ENCODE measurements around the gene UGT1A5.
A peak's percentile ranks its signal among the peaks of the same experiment; 100 is the strongest.
"Not testable (repeated sequence)": the region's sequence is repeated elsewhere in the genome, so short reads cannot be mapped to it uniquely, and the experiment has no call there.

Gene UGT1A5

DNA sequence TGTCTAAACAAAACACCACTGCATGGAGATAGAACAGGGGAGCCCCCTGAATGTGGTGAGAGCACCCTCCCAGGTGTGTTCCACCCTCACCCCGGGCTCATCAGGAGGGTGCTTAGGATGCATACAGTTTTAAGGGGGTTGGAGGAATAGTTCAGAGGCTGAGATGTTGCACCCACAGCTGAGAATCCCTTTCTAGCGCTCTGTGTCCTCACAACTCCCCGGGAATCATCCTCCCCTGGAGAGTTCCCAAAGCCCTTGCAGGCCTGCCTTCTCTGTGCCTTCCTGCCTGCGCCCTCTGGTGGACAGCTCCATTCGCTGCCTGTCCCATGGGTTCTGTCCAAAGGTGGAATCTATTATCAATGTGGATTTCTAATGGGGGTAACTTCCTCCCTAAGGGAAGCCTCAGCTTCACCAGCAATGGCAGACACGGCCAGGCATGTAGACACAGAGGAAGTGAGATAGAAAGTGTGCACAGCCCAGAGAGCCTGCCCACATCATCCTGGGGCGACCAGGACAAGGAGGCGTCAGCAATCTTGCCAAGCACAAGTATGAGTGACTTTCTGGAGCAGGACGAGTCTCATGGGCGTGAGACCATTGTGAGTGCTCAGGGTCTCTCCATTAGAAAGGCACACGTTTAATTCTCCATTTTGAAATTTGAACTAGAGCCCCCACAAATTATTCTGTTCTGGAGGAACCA, 1.2 kb upstream of the UGT1A5 start:
- peak; percentile 91 for ATAC-seq (ENCODE audit: low read depth)
- Histone ChIP-seq H3K36me3 (ENCODE audit: low read depth) (no peaks in the 10 kb centered on the region), H3K27me3 (ENCODE audit: insufficient read depth, poor library complexity, severe bottlenecking) (no peaks in the 10 kb centered on the region), H3K27ac (ENCODE audit: poor library complexity, severe bottlenecking) (no peak overlapping the region), H3K4me3 (ENCODE audit: severe bottlenecking) (no peak overlapping the region), H3K4me1 (ENCODE audit: insufficient read depth, poor library complexity, severe bottlenecking) (peaks cover 13% of the 10 kb centered on the region), H3K9me3 (ENCODE audit: severe bottlenecking) (no peaks in the 10 kb centered on the region)
- TF ChIP-seq, protein P1, sequence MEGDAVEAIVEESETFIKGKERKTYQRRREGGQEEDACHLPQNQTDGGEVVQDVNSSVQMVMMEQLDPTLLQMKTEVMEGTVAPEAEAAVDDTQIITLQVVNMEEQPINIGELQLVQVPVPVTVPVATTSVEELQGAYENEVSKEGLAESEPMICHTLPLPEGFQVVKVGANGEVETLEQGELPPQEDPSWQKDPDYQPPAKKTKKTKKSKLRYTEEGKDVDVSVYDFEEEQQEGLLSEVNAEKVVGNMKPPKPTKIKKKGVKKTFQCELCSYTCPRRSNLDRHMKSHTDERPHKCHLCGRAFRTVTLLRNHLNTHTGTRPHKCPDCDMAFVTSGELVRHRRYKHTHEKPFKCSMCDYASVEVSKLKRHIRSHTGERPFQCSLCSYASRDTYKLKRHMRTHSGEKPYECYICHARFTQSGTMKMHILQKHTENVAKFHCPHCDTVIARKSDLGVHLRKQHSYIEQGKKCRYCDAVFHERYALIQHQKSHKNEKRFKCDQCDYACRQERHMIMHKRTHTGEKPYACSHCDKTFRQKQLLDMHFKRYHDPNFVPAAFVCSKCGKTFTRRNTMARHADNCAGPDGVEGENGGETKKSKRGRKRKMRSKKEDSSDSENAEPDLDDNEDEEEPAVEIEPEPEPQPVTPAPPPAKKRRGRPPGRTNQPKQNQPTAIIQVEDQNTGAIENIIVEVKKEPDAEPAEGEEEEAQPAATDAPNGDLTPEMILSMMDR (IDR thresholded peaks at IDR 0.05; ENCODE audit: poor library complexity, severe bottlenecking), result peak; percentile 91
- DNase-seq (ENCODE audit: low spot score), result peak; percentile 80

DNA sequence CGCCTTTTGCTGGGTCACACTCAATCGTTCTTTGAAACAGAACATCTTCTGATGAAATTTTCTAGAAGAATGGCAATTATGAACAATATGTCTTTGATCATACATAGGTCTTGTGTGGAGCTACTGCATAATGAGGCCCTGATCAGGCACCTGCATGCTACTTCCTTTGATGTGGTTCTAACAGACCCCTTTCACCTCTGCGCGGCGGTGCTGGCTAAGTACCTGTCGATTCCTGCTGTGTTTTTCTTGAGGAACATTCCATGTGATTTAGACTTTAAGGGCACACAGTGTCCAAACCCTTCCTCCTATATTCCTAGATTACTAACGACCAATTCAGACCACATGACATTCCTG, 532 bp downstream of the UGT1A5 start:
- ATAC-seq (ENCODE audit: low read depth) (no peak), DNase-seq (ENCODE audit: low spot score) (no peak)
- H3K36me3 ChIP-seq (ENCODE audit: low read depth), result no peaks in the 10 kb centered on the region
- H3K27ac ChIP-seq (ENCODE audit: poor library complexity, severe bottlenecking), result no peak overlapping the region
- no peaks in the 10 kb centered on the region for H3K9me3 ChIP-seq (ENCODE audit: severe bottlenecking)
- H3K4me3 ChIP-seq (ENCODE audit: severe bottlenecking), result no peak overlapping the region
- peaks cover 2% of the 10 kb centered on the region for H3K4me1 ChIP-seq (ENCODE audit: insufficient read depth, poor library complexity, severe bottlenecking)
- no peaks in the 10 kb centered on the region for H3K27me3 ChIP-seq (ENCODE audit: insufficient read depth, poor library complexity, severe bottlenecking)
- TF ChIP-seq, protein P1 (IDR thresholded peaks at IDR 0.05; ENCODE audit: poor library complexity, severe bottlenecking), result no peak

DNA sequence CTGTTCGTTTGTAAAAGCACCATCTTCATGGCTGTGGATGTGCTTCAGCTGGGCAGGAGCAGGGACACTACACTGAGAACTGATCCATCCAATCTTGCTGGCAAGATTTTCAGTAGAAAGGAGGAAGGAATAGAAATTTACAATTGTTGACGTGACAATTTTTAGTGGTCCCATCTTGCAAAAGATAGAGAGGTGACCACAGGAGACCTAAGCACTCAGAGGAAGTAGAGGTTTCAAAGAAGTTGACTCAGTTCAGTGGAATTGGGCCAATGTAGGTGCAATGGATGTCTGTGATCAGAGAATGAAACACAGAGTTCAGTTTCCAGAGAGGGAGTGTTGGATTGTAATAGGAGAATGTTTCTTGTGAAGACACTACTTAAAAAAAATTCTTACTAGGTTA, 1.4 kb downstream of the UGT1A5 start:
- Histone ChIP-seq H3K4me1 (ENCODE audit: insufficient read depth, poor library complexity, severe bottlenecking) (no peaks in the 10 kb centered on the region), H3K36me3 (ENCODE audit: low read depth) (no peaks in the 10 kb centered on the region), H3K4me3 (ENCODE audit: severe bottlenecking) (no peak overlapping the region), H3K9me3 (ENCODE audit: severe bottlenecking) (no peaks in the 10 kb centered on the region), H3K27ac (ENCODE audit: poor library complexity, severe bottlenecking) (no peak overlapping the region), H3K27me3 (ENCODE audit: insufficient read depth, poor library complexity, severe bottlenecking) (no peaks in the 10 kb centered on the region)
- DNase-seq (ENCODE audit: low spot score) (no peak), ATAC-seq (ENCODE audit: low read depth) (no peak)
- TF ChIP-seq, protein P1 (IDR thresholded peaks at IDR 0.05; ENCODE audit: poor library complexity, severe bottlenecking), result no peak

DNA sequence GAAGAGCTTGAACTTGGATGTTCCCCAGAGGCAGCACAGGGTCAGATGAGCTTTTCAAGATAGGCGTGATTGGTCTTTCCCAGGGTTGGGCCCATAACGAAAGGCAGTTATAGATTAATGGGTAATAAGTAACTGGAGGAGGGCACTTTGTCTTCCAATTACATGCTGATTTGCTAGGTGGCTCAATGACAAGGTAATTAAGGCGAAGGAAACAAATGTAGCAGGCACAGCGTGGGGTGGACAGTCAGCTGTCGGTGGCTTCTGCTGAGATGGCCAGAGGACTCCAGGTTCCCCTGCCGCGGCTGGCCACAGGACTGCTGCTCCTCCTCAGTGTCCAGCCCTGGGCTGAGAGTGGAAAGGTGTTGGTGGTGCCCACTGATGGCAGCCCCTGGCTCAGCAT, 5.8 kb downstream of the UGT1A5 start, which contains the start of gene UGT1A4:
Gene UGT1A4 (plus strand): TSS at position 185 of the 400 bp plus-strand sequence. CDS start 85 bp downstream, at position 270.
- Histone ChIP-seq H3K9me3 (ENCODE audit: severe bottlenecking) (no peaks in the 10 kb centered on the region), H3K4me3 (ENCODE audit: severe bottlenecking) (no peak within 1 kb of the TSS), H3K4me1 (ENCODE audit: insufficient read depth, poor library complexity, severe bottlenecking) (no peaks in the 10 kb centered on the region), H3K36me3 (ENCODE audit: low read depth) (no peaks in the 10 kb centered on the region), H3K27me3 (ENCODE audit: insufficient read depth, poor library complexity, severe bottlenecking) (no peaks in the 10 kb centered on the region), H3K27ac (ENCODE audit: poor library complexity, severe bottlenecking) (no peak within 1 kb of the TSS)
- ATAC-seq (ENCODE audit: low read depth), result no peak
- no peak for DNase-seq (ENCODE audit: low spot score)
- TF ChIP-seq, protein P1 (IDR thresholded peaks at IDR 0.05; ENCODE audit: poor library complexity, severe bottlenecking), result no peak

DNA sequence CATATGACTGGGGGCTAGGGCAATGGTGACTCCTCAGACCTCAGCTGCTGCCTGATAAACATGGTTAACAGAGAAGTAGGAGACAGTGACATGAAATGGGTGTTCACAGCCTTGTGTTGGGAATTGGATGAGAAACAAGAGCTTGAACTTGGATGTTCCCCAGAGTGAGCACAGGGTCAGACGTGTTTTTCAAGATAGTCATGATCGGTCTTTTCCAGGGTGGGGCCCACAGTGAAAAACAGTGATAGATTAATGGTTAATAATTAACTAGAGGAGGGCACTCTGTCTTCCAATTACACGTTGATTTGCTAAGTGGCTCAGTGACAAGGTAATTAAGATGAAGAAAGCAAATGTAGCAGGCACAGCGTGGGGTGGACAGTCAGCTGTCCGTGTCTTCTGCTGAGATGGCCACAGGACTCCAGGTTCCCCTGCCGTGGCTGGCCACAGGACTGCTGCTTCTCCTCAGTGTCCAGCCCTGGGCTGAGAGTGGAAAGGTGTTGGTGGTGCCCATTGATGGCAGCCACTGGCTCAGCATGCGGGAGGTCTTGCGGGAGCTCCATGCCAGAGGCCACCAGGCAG, 16.1 kb downstream of the UGT1A5 start, which contains the start of gene UGT1A3:
Gene UGT1A3 (plus strand): TSS at position 320 of the 579 bp plus-strand sequence. CDS start 85 bp downstream, at position 405.
- H3K27me3 ChIP-seq (ENCODE audit: insufficient read depth, poor library complexity, severe bottlenecking), result no peaks in the 10 kb centered on the region
- H3K27ac ChIP-seq (ENCODE audit: poor library complexity, severe bottlenecking), result no peak within 1 kb of the TSS
- H3K4me3 ChIP-seq (ENCODE audit: severe bottlenecking), result no peak within 1 kb of the TSS
- no peaks in the 10 kb centered on the region for H3K36me3 ChIP-seq (ENCODE audit: low read depth)
- H3K9me3 ChIP-seq (ENCODE audit: severe bottlenecking), result no peaks in the 10 kb centered on the region
- TF ChIP-seq, protein P1 (IDR thresholded peaks at IDR 0.05; ENCODE audit: poor library complexity, severe bottlenecking), result no peak
- no peaks in the 10 kb centered on the region for H3K4me1 ChIP-seq (ENCODE audit: insufficient read depth, poor library complexity, severe bottlenecking)
- DNase-seq (ENCODE audit: low spot score) (no peak), ATAC-seq (ENCODE audit: low read depth) (no peak)

DNA sequence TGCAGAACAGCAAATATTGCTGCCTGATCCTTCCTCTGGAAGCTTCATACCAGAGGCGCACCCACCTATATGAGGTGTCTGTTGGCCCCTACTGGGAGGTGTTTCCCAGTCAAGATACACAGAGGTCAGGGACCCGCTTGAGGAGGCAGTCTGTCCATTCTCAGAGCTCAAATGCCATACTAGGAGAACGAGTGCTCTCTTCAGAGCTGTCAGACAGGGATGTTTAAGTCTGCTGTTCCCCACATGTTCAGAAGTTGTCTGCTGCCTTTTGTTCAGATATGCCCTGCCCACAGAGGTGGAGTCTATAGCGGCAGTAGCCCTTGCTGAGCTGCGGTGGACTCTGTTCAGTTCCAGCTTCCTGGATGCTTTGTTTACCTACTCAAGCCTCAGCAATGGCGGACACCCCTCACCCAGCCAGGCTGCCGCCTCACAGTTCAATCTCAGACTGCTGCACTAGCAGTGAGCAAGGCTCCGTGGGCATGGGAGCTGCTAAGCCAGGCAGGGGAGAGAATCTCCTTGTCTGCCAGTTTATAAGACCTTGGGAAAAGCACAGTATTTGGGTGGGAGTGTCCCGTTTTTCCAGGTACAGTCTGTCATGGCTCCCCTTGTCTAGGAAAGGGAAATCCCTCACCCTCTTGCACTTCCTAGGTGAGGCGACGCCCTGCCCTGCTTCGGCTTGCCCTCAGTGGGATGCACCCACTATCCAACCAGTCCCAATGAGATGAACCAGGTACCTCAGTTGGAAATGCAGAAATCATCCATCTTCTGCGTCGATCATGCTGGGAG, 24.4 kb downstream of the UGT1A5 start:
- ATAC-seq (ENCODE audit: low read depth), result not testable (repeated sequence)

More for the DNA sequence above, 24.4 kb downstream of the UGT1A5 start:
- H3K4me3 ChIP-seq (ENCODE audit: severe bottlenecking); H3K9me3 ChIP-seq (ENCODE audit: severe bottlenecking); H3K36me3 ChIP-seq (ENCODE audit: low read depth); DNase-seq (ENCODE audit: low spot score); H3K4me1 ChIP-seq (ENCODE audit: insufficient read depth, poor library complexity, severe bottlenecking); H3K27me3 ChIP-seq (ENCODE audit: insufficient read depth, poor library complexity, severe bottlenecking); H3K27ac ChIP-seq (ENCODE audit: poor library complexity, severe bottlenecking): not testable (repeated sequence)
